ENCODE measurements around the gene SOAT1.

GRCh38 chr1:179342740-179343404 is 49.3 kb downstream of the SOAT1 start:
- TF ChIP-seq TCF4 (CRISPR knock-in tag; IDR thresholded peaks at IDR 0.05; ENCODE audit: borderline replicate concordance) (no peak), ZFP30 (CRISPR knock-in tag; IDR thresholded peaks at IDR 0.05) (no peak), POU6F1 (CRISPR knock-in tag; IDR thresholded peaks at IDR 0.05; ENCODE audit: borderline replicate concordance, low read depth) (no peak), BACH2 (CRISPR knock-in tag; IDR thresholded peaks at IDR 0.05; ENCODE audit: borderline replicate concordance) (no peak), PATZ1 (CRISPR knock-in tag; IDR thresholded peaks at IDR 0.05; ENCODE audit: borderline replicate concordance) (no peak), GLIS3 (CRISPR knock-in tag; IDR thresholded peaks at IDR 0.05) (no peak), CREB5 (CRISPR knock-in tag; IDR thresholded peaks at IDR 0.05; ENCODE audit: low read depth) (no peak), RARB (CRISPR knock-in tag; IDR thresholded peaks at IDR 0.05) (no peak), OSR1 (CRISPR knock-in tag; IDR thresholded peaks at IDR 0.05) (no peak), ARNTL (CRISPR knock-in tag; IDR thresholded peaks at IDR 0.05; ENCODE audit: borderline replicate concordance, low read depth) (no peak), ESRRG (CRISPR knock-in tag; IDR thresholded peaks at IDR 0.05) (no peak), ZNF70 (CRISPR knock-in tag; IDR thresholded peaks at IDR 0.05) (no peak)
